ENCODE measurements around the gene CENPQ.
A peak's percentile ranks its signal among the peaks of the same experiment; 100 is the strongest.

DNA sequence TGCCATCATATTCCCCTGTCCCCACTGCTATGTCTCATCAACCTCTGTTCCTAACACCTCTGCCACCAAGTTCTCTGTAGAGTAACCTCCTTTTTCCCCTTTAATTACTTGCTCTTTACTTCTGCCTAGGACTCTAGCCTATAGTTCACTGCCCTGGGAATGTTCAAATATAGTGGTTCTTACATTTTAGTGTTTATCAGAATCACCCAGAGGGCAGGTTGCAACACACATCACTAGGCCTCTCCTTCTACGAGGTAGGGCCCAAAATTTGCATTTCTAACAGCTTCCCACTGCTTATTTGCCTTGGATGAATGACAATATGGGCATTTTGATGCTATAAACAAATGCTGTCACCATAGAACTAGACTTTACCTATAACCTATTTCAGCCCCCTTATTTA, 64.2 kb downstream of the CENPQ start:
- TF ChIP-seq RAD21 (IDR thresholded peaks at IDR 0.05): peak; percentile 26 to 43
- peak; percentile 90 to 92 for TF ChIP-seq RXRA (IDR thresholded peaks at IDR 0.05)
- TF ChIP-seq, protein P1, sequence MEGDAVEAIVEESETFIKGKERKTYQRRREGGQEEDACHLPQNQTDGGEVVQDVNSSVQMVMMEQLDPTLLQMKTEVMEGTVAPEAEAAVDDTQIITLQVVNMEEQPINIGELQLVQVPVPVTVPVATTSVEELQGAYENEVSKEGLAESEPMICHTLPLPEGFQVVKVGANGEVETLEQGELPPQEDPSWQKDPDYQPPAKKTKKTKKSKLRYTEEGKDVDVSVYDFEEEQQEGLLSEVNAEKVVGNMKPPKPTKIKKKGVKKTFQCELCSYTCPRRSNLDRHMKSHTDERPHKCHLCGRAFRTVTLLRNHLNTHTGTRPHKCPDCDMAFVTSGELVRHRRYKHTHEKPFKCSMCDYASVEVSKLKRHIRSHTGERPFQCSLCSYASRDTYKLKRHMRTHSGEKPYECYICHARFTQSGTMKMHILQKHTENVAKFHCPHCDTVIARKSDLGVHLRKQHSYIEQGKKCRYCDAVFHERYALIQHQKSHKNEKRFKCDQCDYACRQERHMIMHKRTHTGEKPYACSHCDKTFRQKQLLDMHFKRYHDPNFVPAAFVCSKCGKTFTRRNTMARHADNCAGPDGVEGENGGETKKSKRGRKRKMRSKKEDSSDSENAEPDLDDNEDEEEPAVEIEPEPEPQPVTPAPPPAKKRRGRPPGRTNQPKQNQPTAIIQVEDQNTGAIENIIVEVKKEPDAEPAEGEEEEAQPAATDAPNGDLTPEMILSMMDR (IDR thresholded peaks at IDR 0.05; ENCODE audit: low read depth, low read length, missing input control): no peak

Data from liver (tissue), 3 donors.